ENCODE results near the gene TMEM242. TPM values are rescaled to one million over a fixed set of nuclear protein-coding genes. Genes with fewer than 3 reads are reported as not detected.

The TMEM242 gene
- polyA plus RNA-seq, 1 of the 3 experiments (the other 2 are of a cell fraction): 7.4 TPM

- H3K4me3 ChIP-seq (ENCODE audit: low read depth in 2 of 2, low read length in 1 of 2): no peak overlapping the region
- no peaks in the 10 kb centered on the region for H3F3A ChIP-seq (replicated peaks; ENCODE audit: insufficient read depth)
- ChIA-PET POLR2A (interaction anchor here (0.6 kb wide), 1 partner anchor 693 kb away, joined by 3 read pairs; no protein-coding TSS in a partner anchor), CTCF (interaction anchor here (1.1 to 3.7 kb wide), 11 partner anchors 10 to 708 kb away, joined by 3 to 43 read pairs (median 9); no protein-coding TSS in a partner anchor)
- H3K9me2 ChIP-seq: no peaks in the 10 kb centered on the region
- no peaks in the 10 kb centered on the region for H4K20me1 ChIP-seq (ENCODE audit: insufficient read depth)
- TF ChIP-seq MAX (IDR thresholded peaks at IDR 0.05; ENCODE audit: low read depth): no peak
- no peak for TF ChIP-seq USF2 (IDR thresholded peaks at IDR 0.05; ENCODE audit: borderline replicate concordance, low read depth, low read length)
- TF ChIP-seq NRF1 (IDR thresholded peaks at IDR 0.05; ENCODE audit: low read depth, low read length): no peak
- no peak for TF ChIP-seq GATA2 (CRISPR knock-in tag; IDR thresholded peaks at IDR 0.05)
- TF ChIP-seq USF1 (IDR thresholded peaks at IDR 0.05; ENCODE audit: borderline replicate concordance, low read depth): no peak
- no peak for TF ChIP-seq JUND (IDR thresholded peaks at IDR 0.05)
- TF ChIP-seq SIN3A (IDR thresholded peaks at IDR 0.05; ENCODE audit: borderline replicate concordance, low read depth, low read length): no peak
- no peak for TF ChIP-seq POLR2AphosphoS5 (IDR thresholded peaks at IDR 0.05; ENCODE audit: low read depth, low read length)
- no peak for TF ChIP-seq RXRA (IDR thresholded peaks at IDR 0.05; ENCODE audit: borderline replicate concordance, low read depth)
- TF ChIP-seq FOXM1 (IDR thresholded peaks at IDR 0.05; ENCODE audit: low read depth): no peak
- H3K4me2 ChIP-seq: no peak overlapping the region
- H3K79me2 ChIP-seq (ENCODE audit: insufficient read depth): no peaks in the 10 kb centered on the region
- H3K4me1 ChIP-seq (ENCODE audit: control insufficient read depth in 1 of 2, insufficient read depth in 2 of 2, low read depth in 1 of 2, low read length in 1 of 2): peaks cover 0 to 9% of the 10 kb centered on the region in 2 experiments; a peak in 1 of 4 replicates
- no peaks in the 10 kb centered on the region for H3K27me3 ChIP-seq (ENCODE audit: insufficient read depth)
- no peak overlapping the region for H3K9ac ChIP-seq
- no peak for DNase-seq
- H3K36me3 ChIP-seq (replicated peaks in 1 of 2; ENCODE audit: control insufficient read depth in 1 of 2, insufficient read depth in 2 of 2, low read length in 1 of 2): no peaks in the 10 kb centered on the region
- WGBS (ENCODE audit: low lambda C conversion rate): 82% methylated on average over 9 of the region's 19 CpGs
- no peaks in the 10 kb centered on the region for H3K9me3 ChIP-seq
- no peak overlapping the region for H2AFZ ChIP-seq (ENCODE audit: low read depth)
- H3K27ac ChIP-seq (ENCODE audit: low read depth in 2 of 2, low read length in 1 of 2): no peak overlapping the region
Measured at GRCh38 chr6:157272866-157273755, 50.2 kb downstream of the TMEM242 start.

GRCh38 chr6:157272372-157272771 is 50.9 kb downstream of the TMEM242 start:
- no peak overlapping the region for H3K4me2 ChIP-seq
- peaks cover 0 to 9% of the 10 kb centered on the region in 2 experiments; a peak in 1 of 4 replicates for H3K4me1 ChIP-seq (ENCODE audit: control insufficient read depth in 1 of 2, insufficient read depth in 2 of 2, low read depth in 1 of 2, low read length in 1 of 2)
- WGBS (ENCODE audit: low lambda C conversion rate): 63% methylated on average over 2 of the region's 7 CpGs
- no peak overlapping the region for H2AFZ ChIP-seq (ENCODE audit: low read depth)
- H3K9me2 ChIP-seq: no peaks in the 10 kb centered on the region
- H3K79me2 ChIP-seq (ENCODE audit: insufficient read depth): no peaks in the 10 kb centered on the region
- H4K20me1 ChIP-seq (ENCODE audit: insufficient read depth): no peaks in the 10 kb centered on the region
- DNase-seq: no peak
- no peaks in the 10 kb centered on the region for H3F3A ChIP-seq (replicated peaks; ENCODE audit: insufficient read depth)
- CTCF ChIA-PET: interaction anchor here (1.1 kb wide), 1 partner anchor 238 kb away, joined by 3 read pairs; no protein-coding TSS in a partner anchor
- POLR2A ChIA-PET: no interaction called here
- no peak overlapping the region for H3K4me3 ChIP-seq (ENCODE audit: low read depth in 2 of 2, low read length in 1 of 2)
- TF ChIP-seq TCF12 (IDR thresholded peaks at IDR 0.05) (no peak), ELF1 (IDR thresholded peaks at IDR 0.05) (no peak), SIN3A (IDR thresholded peaks at IDR 0.05; ENCODE audit: borderline replicate concordance, low read depth, low read length) (no peak), RAD21 (IDR thresholded peaks at IDR 0.05; ENCODE audit: low read length) (no peak), ZBTB33 (IDR thresholded peaks at IDR 0.05; ENCODE audit: borderline replicate concordance, low read depth) (no peak), USF1 (IDR thresholded peaks at IDR 0.05; ENCODE audit: borderline replicate concordance, low read depth) (no peak), FOSL2 (IDR thresholded peaks at IDR 0.05; ENCODE audit: borderline replicate concordance, low read depth) (no peak), RXRA (IDR thresholded peaks at IDR 0.05; ENCODE audit: borderline replicate concordance, low read depth) (no peak), SMC3 (IDR thresholded peaks at IDR 0.05; ENCODE audit: low read depth, low read length) (no peak), FOXM1 (IDR thresholded peaks at IDR 0.05; ENCODE audit: low read depth) (no peak), CTCF (IDR thresholded peaks at IDR 0.05) (no peak)
- no peak overlapping the region for H3K9ac ChIP-seq
- H3K27ac ChIP-seq (ENCODE audit: low read depth in 2 of 2, low read length in 1 of 2): no peak overlapping the region
- no peaks in the 10 kb centered on the region for H3K36me3 ChIP-seq (replicated peaks in 1 of 2; ENCODE audit: control insufficient read depth in 1 of 2, insufficient read depth in 2 of 2, low read length in 1 of 2)
- H3K27me3 ChIP-seq (ENCODE audit: insufficient read depth): no peaks in the 10 kb centered on the region
- H3K9me3 ChIP-seq: no peaks in the 10 kb centered on the region
